Heart left ventricle (tissue), 13 donors: ENCODE data around the gene AGPAT3.

ENCODE experiments used
- CTCF ChIP-seq, 12 donors: fragments of 200-600 bp; sonication (generic) in 4 of 12; IDR thresholded peaks; one replicate each; pipeline versions ENCODE4 v1.5.0 to v1.8.0; 2018 to 2022; ENCODE audit warnings: antibody characterized with exemption in 12 of 12, mild to moderate bottlenecking in 5 of 12
- POLR2A ChIP-seq, 2 donors: fragments of 450-650 bp; IDR thresholded peaks; one replicate each; pipeline ENCODE4 v1.6.1; 2017; ENCODE audit warnings: antibody characterized with exemption in 2 of 2, mild to moderate bottlenecking in 2 of 2, moderate library complexity in 2 of 2
- donor health status: ischemic (EF 13 %, LVEDD 7.1; RV severe dilation, severe dysfunction).
- donor health status: DM: no; HTN: yes; CAD: no.
- donor health status: DM: no; HTN: no; CAD: no.
- donor health status: ischemic (EF 25% LVEDD 6.9; RV normal size, moderate dysfunction).
- donor health status: ischemic (EF 25% LVEDD 5.7; RV mildly dilated, moderate dysfunction).
- donor health status: ischemic (EF 35%, LVEDD 5.7; RV mildly dilated, moderate dysfunction).
- donor health status: nonischemic (EF 11% LVEDD 7.7; RV severe dilation, severe dysfunction).
- donor health status: DM: yes; HTN: yes; CAD: no.
- donor health status: PGD.
- donor health status: ischemic (EF 29% LVEDD 5.4; RV normal size, mild dysfunction).
- donor health status: nonischemic (EF 23%, LVEDD 6.1; RV moderate dilation, normal function).

DNA sequence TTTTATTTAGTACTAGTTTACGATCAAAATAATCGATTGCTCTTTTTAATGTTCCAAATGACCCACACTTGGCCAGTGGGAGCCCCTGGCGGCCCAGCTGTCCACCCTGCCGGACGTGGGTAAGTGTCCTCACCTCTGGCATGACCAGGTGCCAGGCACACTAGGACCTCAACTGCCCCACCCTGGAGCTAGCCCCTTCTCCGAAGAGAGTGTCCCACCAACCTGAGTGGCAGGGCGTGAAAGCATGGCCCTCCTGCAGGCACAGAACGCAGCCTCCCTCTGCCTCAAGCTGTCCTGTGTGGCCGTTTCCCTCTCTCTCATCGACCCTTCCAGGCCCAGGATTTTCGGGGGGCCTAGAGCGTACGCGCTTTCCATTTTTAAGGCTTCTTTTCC is 32.9 kb upstream of the AGPAT3 start:
- TF ChIP-seq CTCF (IDR thresholded peaks at IDR 0.05) = no peak
- TF ChIP-seq POLR2A (IDR thresholded peaks at IDR 0.05) = no peak
